ENCODE measurements around the gene STX1B.

DNA sequence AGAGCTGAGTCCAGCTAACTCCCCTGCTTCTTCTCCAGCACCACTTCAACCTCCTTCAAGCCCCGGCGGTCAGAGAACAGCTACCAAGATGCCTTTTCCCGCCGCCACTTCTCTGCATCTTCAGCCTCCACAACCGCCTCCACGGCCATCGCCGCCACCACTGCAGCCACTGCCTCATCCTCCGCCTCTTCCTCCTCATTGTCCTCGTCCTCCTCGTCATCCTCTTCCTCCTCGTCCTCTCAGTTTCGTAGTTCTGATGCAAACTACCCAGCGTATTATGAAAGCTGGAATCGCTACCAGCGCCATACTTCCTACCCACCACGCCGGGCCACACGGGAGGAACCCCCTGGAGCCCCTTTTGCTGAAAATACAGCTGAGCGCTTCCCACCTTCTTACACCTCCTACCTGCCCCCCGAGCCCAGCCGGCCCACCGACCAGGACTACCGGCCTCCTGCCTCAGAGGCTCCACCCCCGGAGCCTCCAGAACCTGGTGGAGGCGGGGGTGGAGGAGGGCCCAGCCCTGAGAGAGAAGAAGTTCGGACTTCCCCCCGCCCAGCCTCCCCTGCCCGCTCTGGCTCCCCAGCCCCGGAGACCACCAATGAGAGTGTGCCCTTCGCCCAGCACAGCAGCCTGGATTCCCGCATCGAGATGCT is 45.7 kb downstream of the STX1B start:
- TF ChIP-seq, protein P1, sequence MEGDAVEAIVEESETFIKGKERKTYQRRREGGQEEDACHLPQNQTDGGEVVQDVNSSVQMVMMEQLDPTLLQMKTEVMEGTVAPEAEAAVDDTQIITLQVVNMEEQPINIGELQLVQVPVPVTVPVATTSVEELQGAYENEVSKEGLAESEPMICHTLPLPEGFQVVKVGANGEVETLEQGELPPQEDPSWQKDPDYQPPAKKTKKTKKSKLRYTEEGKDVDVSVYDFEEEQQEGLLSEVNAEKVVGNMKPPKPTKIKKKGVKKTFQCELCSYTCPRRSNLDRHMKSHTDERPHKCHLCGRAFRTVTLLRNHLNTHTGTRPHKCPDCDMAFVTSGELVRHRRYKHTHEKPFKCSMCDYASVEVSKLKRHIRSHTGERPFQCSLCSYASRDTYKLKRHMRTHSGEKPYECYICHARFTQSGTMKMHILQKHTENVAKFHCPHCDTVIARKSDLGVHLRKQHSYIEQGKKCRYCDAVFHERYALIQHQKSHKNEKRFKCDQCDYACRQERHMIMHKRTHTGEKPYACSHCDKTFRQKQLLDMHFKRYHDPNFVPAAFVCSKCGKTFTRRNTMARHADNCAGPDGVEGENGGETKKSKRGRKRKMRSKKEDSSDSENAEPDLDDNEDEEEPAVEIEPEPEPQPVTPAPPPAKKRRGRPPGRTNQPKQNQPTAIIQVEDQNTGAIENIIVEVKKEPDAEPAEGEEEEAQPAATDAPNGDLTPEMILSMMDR (IDR thresholded peaks at IDR 0.05) = no peak
- no peak for TF ChIP-seq POLR2A (IDR thresholded peaks at IDR 0.05)
